Motor neuron (in vitro differentiated cells): ENCODE results near the gene ATXN10. TPM values are rescaled to one million over a fixed set of nuclear protein-coding genes. Genes with fewer than 3 reads are reported as not detected.

Experiments used
- ATAC-seq, 8 experiments: fragments of 200-7000 bp; cut with Tn5 transposase; replicated peaks in 6 of 8; 2 replicates each; pipeline ENCODE4 v1.8.0; 2021; ENCODE audit warnings: mild to moderate bottlenecking in 8 of 8, moderate library complexity in 8 of 8
- H3K27ac ChIP-seq, 2 donors: fragments of 250-450 bp; sonication (Bioruptor Pico); 2 replicates each; pipeline ENCODE4 v1.9.0; 2021; ENCODE audit warnings: antibody characterized with exemption in 2 of 2, mild to moderate bottlenecking in 2 of 2, moderate library complexity in 1 of 2
- H3K4me1 ChIP-seq, 2 donors: fragments of 250-450 bp; sonication (Bioruptor Pico); replicated peaks in 1 of 2; 2 replicates each; pipeline ENCODE4 v1.6.1; 2021; ENCODE audit warnings: antibody characterized with exemption in 2 of 2, mild to moderate bottlenecking in 2 of 2, moderate library complexity in 1 of 2
- H3K4me3 ChIP-seq, 5 donors: fragments of 250-450 bp; sonication (Bioruptor Pico); 2 replicates each; pipeline ENCODE4 v1.9.0; 2021; ENCODE audit warnings: antibody characterized with exemption in 5 of 5, mild to moderate bottlenecking in 5 of 5, moderate library complexity in 4 of 5
- WGBS, 10 experiments: fragments of 450-650 bp; shearing (Covaris generic); methylation state at CpG; one replicate each; pipeline ENCODE4 v1.0.0; 2022; 5-methylcytosine and 5-hydroxymethylcytosine counted together
- in situ Hi-C, 9 experiments: fragments of 400-800 bp; cut with MboI; loops; one replicate each; pipeline ENCODE4 v1.15.0; 2021; ENCODE audit warnings: low sequenced_read_pairs in 9 of 9, low pct_unique_long_range_greater_than_20kb in 2 of 9; ENCODE audit not compliant: unreplicated experiment in 9 of 9
- total RNA-seq, 8 experiments: library from RNA; unstranded; fragments of 300-600 nt; gene quantifications; 2 replicates each; pipeline versions ENCODE4 v1.2.3 to v1.2.4, GENCODE V29; 2022

ATXN10 gene
- total RNA-seq, 8 experiments from 2014 or later, result 61.1 to 122 (median 89.1) TPM

DNA sequence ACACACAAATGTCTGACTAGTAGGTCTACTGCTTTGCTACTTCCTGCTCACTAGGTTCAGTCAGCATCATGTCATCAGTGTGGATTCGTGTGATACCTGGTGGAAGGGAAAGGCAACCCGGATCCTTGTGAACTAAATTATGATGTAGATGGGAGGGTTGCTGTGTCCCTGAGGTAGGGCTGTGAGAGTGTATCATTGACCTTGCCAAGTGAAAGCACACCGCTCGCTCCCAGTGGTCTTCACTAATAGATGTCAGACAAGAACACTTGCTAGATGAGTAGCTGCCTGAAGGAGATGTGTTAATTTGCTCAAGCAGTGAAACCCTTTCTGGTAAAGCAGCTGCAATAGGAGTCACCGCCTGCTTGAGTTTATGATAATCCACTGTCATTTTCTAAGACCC, 185.9 kb downstream of the ATXN10 start:
- H3K4me3 ChIP-seq, result no peak overlapping the region

DNA sequence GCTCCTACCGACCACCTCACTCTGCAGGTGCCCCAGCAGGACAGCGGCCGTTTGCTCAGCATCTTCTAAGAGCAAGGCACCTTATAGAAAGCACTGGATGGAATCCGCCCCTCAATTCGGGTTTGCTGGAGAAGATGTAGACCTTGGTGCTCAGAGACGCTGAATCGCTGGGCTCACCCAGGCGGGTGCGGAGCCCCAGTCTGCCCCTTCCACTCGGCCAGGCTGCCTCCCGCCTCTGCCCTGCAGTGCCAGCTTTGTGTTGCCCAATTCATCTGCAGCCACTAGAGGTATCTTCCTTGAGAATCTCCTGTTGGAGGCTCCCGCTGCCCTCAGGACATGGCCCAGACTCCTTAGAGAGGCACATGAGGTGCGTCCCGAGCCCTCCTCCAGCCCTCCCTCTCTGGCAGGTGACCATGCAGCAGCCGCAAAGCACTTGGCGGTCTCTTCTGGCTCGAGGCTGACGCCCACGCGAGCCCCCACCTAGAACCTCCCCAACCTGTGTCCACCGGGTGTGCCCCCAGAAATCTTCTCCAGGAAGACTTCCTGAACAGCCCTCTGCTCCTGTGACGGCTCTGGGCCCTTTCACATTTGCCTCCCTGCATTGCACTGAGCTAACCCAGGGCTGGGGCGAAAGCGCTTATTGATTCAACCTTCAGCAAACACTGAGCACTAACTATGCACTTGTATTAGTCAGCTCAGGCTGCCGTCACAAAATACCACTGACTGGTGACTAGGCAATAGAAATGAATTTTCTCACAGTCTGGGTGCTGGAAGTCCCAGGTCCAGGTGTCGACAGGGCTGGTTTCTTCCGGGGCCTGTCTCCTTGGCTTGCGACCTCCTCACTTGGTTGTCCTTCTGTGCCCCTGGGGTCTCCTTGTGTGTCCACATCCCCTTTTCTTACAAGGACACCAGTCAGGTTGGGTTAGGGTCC, 187.9 kb downstream of the ATXN10 start:
- 87 to 100% (median 94%) methylated on average over 2 to 17 of the region's 28 CpGs; no CpG with 5 or more reads in 3 of the 10 experiments for WGBS, 10 experiments
- H3K27ac ChIP-seq, result no peak overlapping the region
- in situ Hi-C loops, result loop anchor here in 1 of 9 experiments (25.0 kb wide), 1 partner anchor 272 kb away; no protein-coding TSS in a partner anchor
- H3K4me3 ChIP-seq, result no peak overlapping the region
- peaks cover 5 to 8% of the 10 kb centered on the region in 2 donors for H3K4me1 ChIP-seq
- ATAC-seq, result no peak

More for the DNA sequence above, 185.9 kb downstream of the ATXN10 start:
- no peak for ATAC-seq
- H3K4me1 ChIP-seq, result no peaks in the 10 kb centered on the region
- 90 to 100% (median 100%) methylated on average over 1 to 5 of the region's 5 CpGs; no CpG with 5 or more reads in 3 of the 10 experiments for WGBS, 10 experiments
- H3K27ac ChIP-seq, result no peak overlapping the region
- in situ Hi-C loops, result loop anchor here in 1 of 9 experiments (25.0 kb wide), 1 partner anchor 270 kb away; no protein-coding TSS in a partner anchor

DNA sequence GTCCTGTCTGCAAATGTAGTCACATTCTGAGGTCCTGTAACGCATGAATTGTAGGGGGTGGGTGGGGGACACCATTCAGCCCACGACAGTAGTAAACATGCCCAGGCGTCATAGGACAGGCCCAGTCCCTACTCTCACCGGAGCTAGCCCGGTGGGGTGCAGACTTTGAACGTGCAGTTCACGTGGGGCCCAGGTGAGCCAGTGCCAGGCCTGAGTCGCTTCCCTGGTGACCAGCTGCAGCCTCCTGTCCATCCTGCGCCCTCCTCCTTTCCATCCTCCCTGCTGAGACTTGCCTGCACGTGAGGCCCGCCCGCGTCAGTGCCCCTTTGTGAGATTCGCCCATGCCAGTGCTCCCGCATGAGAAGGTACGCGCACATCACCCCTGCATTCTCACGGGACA, 188.6 kb downstream of the ATXN10 start:
- no peak for ATAC-seq

DNA sequence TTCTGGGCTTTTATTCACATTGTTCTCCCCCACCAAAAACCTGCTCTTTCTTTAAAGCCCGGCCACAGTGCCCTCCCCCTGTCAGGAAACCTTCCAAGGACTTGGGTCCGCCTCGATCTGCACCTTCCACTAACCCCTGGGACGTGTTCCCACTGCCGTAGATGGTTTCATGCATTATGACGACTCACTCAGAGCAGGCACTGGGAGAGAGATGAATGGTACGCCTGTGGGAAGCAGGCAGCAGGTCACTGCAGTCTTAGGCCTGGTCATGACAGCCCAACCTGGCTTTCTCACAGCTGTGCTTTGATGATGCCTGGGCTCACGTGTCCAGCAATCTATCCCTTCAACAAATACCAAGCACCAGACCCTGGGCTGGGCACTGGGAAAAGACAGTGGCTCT, 189.6 kb downstream of the ATXN10 start:
- in situ Hi-C loops, result loop anchor here in 1 of 9 experiments (25.0 kb wide), 1 partner anchor 274 kb away; no protein-coding TSS in a partner anchor
- no peak overlapping the region for H3K4me3 ChIP-seq
- peak in 5 of 8 experiments; percentile 14 to 73 (median 47) for ATAC-seq
- peaks cover 6 to 14% of the 10 kb centered on the region in 2 donors for H3K4me1 ChIP-seq
- H3K27ac ChIP-seq, result no peak overlapping the region
- 53 to 100% (median 81%) methylated on average over 3 to 6 of the region's 8 CpGs; no CpG with 5 or more reads in 5 of the 10 experiments for WGBS, 10 experiments

More for the DNA sequence above, 188.6 kb downstream of the ATXN10 start:
- WGBS, 10 experiments, result 91 to 100% (median 100%) methylated on average over 1 to 11 of the region's 18 CpGs; no CpG with 5 or more reads in 4 of the 10 experiments
- in situ Hi-C loops, result loop anchor here in 1 of 9 experiments (25.0 kb wide), 1 partner anchor 273 kb away; no protein-coding TSS in a partner anchor
- Histone ChIP-seq H3K27ac (no peak overlapping the region), H3K4me1 (peaks cover 6 to 14% of the 10 kb centered on the region in 2 donors), H3K4me3 (no peak overlapping the region)

DNA sequence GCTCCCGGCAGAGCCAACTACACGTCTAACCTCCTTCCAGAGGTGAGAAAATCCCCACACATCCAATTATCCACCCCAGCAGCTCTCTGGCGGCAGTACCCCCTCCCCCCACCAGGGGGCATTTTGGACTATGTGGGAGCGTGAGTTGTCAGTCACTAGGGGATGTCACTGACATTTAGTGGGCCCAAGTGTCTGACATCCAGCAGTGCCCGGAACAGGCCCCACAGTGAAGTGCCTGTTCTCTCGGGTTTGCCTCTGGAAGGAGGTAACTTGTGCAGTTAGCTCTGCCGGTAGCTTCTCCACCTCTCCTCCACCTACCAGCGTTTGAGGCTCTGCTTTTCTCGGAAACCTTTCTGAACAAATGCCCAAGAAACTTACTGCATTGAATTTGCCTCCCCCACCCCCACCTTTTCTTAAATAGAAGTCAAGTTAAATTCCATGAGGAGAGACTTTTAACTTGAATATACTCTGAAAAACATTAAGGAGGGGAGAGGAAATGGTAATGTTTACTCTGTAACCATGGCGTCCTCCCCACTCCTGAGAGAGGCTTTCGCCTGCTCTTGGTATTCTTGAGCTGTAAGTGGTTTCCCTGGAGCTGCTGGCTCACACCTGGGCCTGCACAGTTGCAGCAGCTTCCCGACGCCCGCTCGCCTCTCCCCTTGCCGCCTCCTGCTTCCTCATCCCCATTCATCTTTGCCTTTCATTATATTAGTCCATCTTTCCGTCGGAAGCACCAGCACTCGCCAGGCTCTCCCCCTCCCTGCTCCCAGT, 192.5 kb downstream of the ATXN10 start:
- Histone ChIP-seq H3K27ac (no peak overlapping the region), H3K4me1 (peaks cover 15 to 31% of the 10 kb centered on the region in 2 donors), H3K4me3 (no peak overlapping the region)
- in situ Hi-C loops, result loop anchor here in 1 of 9 experiments (25.0 kb wide), 1 partner anchor 277 kb away; no protein-coding TSS in a partner anchor
- peak; percentile 42 to 94 (median 64) for ATAC-seq
- 15 to 78% (median 42%) methylated on average over 1 to 10 of the region's 19 CpGs; no CpG with 5 or more reads in 2 of the 10 experiments for WGBS, 10 experiments

DNA sequence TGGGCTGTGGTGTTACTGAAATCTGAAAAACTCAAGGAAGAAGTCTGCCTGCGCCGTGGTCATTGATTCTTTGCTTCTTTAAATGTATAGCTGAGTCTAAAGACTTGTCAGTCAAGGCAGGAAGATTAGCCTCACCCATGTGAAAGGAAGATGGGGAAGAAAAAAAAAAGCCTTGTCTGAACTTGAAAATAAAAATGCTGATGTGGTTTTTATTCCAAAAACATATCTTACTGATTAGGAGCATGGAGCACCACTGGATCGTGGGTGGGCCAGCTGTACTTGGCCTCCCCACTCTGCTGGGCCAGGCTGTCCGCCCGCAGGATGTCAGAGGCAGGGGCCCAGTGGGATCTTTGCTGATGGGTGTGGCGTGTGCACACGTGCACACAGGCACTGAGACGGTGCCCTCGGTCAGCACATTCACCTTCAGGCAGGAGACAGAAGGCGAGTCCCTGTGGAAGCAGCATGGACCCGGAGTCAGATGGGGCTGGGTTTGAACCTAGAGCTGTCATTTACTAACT, 193.4 kb downstream of the ATXN10 start:
- in situ Hi-C loops, result loop anchor here in 1 of 9 experiments (25.0 kb wide), 1 partner anchor 278 kb away; no protein-coding TSS in a partner anchor
- ATAC-seq, result no peak
- Histone ChIP-seq H3K4me1 (peaks cover 15 to 31% of the 10 kb centered on the region in 2 donors), H3K27ac (no peak overlapping the region), H3K4me3 (no peak overlapping the region)
- whole genome bisulfite sequencing, 10 experiments, result 38 to 97% (median 77%) methylated on average over 1 to 3 of the region's 11 CpGs; no CpG with 5 or more reads in 4 of the 10 experiments

DNA sequence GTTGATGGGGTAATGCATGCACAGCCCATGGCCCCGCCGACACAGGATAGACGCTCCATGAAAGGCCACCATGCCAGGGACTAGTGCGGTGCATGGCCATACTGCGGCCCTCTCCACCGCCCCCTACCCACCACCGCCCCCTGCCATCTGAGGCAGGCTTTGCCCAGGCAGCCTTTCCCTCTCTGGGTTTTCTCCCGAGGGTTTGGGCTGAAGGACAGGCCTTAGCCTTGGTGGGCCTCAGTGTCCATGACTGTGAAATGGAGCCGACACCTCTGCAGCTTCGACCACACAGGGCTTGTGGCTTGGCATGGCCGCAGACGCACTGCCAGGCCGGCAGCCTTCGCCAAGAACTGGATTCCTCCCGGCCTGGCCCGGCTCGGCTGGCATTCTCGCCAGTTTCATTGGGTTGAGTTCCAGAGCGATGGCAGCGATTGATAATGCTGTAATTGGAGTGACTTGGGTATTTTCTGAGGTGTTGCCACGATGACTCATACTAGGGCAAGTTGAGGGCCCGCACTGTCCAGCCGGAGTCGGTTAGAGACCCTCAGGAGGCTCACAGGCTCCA, 194.0 kb downstream of the ATXN10 start:
- no peak for ATAC-seq
- Histone ChIP-seq H3K27ac (no peak overlapping the region), H3K4me3 (no peak overlapping the region), H3K4me1 (peaks cover 15 to 31% of the 10 kb centered on the region in 2 donors)
- 40 to 100% (median 90%) methylated on average over 1 to 12 of the region's 24 CpGs; no CpG with 5 or more reads in 6 of the 10 experiments for WGBS, 10 experiments
- in situ Hi-C loops, result loop anchor here in 1 of 9 experiments (25.0 kb wide), 1 partner anchor 278 kb away; no protein-coding TSS in a partner anchor

DNA sequence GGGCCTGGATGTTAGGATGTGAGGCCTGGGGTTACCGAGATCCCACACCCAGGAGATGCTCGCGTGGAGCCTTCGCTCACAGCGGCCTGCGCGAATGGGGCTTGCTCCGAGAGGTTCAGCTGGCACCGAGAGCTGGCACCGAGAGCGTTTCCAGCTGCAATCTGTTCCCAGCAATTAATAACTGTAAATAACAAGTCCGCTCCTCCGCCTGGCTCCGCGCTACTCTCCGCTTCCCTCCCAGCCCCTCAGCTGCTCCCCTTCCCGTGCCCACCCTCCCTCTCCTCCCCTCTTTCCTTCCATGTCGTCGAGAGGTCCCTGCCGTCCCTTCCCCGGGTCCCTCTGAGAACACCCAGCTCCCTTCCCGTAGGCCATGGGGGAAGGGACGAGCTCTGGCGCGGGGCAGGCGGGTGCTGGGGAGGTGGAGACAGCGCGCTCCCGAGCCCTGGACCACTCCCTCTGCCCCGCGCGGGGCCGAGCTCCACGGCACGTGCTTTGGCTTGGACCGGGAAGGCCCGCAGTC, 194.6 kb downstream of the ATXN10 start:
- H3K27ac ChIP-seq, result no peak overlapping the region
- in situ Hi-C loops, result loop anchor here in 1 of 9 experiments (25.0 kb wide), 1 partner anchor 279 kb away; no protein-coding TSS in a partner anchor
- no peak overlapping the region for H3K4me3 ChIP-seq
- no CpG with 5 or more reads among the region's 37 CpGs for WGBS, 10 experiments
- ATAC-seq, result peak in 1 of 8 experiments; percentile 5
- peaks cover 15 to 31% of the 10 kb centered on the region in 2 donors for H3K4me1 ChIP-seq

DNA sequence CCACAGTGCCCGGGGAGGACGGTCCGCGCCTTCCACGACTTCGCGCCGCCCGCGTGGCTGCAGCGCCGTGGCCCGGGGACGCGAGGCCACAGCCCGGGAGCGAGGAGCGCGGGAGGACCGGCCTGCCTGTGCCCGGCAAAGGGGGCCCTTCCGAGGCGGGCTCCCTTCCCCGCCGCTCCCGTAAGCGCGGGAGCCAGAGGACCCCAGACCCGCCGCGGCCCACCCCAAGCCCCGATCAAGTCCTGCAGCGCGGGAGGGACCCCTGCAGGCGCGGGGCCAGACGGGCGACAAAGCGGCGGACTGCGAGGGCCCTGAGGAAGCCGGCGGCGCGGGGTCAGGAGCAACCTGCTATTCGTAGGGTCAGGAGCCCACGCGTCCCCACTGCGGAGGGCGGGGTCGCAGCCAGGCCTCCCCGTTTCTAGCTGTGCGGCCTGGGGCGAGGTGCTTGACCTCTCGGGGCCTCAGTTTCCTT, 195.0 kb downstream of the ATXN10 start:
- in situ Hi-C loops, result loop anchor here in 1 of 9 experiments (25.0 kb wide), 1 partner anchor 279 kb away; no protein-coding TSS in a partner anchor
- H3K27ac ChIP-seq, result no peak overlapping the region
- peaks cover 15 to 31% of the 10 kb centered on the region in 2 donors for H3K4me1 ChIP-seq
- no CpG with 5 or more reads among the region's 55 CpGs for WGBS, 10 experiments
- peak overlapping the region in 1 of 5 donors; percentile 3 for H3K4me3 ChIP-seq
- peak in 3 of 8 experiments; percentile 4 to 17 (median 6) for ATAC-seq

DNA sequence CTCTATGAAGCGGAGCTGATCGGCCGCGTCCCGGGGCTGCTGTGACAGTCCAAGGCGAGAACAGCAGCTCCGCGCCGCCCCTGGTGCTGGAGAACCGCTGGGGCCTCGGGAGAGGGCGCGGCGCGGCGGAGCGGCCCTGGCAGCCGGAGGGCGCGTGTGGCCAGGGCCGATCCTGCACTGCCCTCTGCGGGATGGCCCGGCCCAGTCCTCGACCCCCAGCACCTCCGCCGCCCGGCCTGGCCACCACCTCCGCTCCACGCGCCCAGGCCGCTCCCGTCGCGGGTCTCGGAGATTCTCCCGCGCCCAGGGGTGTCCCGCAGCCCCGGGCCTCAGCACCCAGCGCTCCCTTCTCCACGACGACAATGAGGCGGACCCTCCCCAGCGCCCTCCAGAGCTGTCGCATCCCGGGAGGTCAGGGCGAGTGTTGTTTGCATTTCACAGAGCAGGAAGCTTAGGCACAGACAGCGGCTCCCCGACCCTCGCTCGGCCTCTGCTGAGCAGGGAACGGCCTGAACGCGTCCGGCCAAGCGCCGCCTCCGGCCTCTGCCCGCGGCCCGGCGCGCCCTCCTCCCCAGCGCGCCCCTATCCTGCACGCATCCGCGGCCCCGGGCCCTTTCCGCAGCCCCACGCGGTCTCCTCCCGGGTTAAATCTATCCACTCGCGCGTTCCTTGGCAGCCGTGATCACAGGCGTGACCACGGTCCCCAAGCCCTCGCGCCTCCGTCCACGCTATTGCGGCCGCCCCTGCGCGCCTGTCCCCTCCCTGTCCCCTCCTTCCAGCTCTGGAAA, 195.7 kb downstream of the ATXN10 start:
- 0 to 7% (median 0%) methylated on average over 1 to 9 of the region's 87 CpGs; no CpG with 5 or more reads in 6 of the 10 experiments for WGBS, 10 experiments
- Histone ChIP-seq H3K4me3 (peak overlapping the region in 1 of 5 donors; percentile 3), H3K27ac (no peak overlapping the region), H3K4me1 (peaks cover 15 to 31% of the 10 kb centered on the region in 2 donors)
- peak in 7 of 8 experiments; percentile 22 to 88 (median 72) for ATAC-seq
- in situ Hi-C loops, result loop anchor here in 1 of 9 experiments (25.0 kb wide), 1 partner anchor 280 kb away; no protein-coding TSS in a partner anchor
